Articular chondrocyte of knee joint (primary cell): ENCODE data around the gene KRR1. TPM values are rescaled to one million over a fixed set of nuclear protein-coding genes. Genes with fewer than 3 reads are reported as not detected.

ENCODE experiments used
- total RNA-seq: library from RNA; depleted of rRNA; stranded (reverse); fragments of >200 nt; gene quantifications from 2 replicates; pipeline ENCODE4 v1.2.3, GENCODE V29; 2012

Gene KRR1
- total RNA-seq, result 44.3 and 58.5 TPM in 2 replicates

DNA sequence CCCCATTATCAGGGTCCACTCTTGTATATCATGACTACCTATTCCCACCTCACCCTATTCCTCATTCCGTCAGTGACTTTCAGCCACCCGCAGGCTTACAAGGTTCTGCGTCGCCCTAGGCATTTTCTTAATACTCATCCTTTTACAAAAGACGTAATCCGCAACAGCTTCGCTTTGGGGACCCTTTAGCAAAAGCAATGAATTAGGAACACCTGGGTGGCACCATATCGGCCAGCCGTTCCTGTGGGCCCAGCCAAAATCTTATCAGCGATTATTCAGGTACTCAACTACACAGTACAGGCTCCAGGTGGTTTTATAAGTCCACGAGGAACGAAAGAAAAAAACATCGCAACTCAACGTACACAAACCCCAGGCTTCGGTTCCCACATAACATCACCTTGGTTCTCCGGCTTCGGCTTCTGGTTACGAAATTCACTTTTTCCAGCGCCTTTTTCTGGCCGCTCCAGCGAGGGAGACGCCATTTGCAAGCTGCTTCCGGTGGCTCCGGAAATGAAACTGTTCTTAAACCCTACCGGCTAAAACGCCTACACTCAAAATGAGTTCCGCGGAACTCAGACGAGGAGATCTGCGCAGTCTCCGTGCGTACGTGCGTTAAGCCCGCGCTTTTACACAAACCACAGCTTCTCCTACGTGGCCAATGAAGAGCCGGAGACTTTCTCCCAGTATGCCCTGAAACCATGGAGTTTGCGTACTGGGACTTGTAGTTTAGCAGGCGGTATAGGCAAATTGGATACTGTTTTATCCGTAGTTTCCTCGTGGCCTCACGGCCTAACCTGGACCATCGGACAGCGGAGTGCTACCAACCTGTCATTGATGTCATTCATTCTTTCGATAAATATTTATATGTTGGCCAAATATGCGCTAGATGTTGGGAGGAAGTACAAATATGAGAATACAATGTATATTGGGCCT is at the start of gene KRR1:
TSS of gene KRR1 (minus strand) at position 494 of the 933 bp plus-strand sequence. CDS start at position 482, 12 bp downstream.

DNA sequence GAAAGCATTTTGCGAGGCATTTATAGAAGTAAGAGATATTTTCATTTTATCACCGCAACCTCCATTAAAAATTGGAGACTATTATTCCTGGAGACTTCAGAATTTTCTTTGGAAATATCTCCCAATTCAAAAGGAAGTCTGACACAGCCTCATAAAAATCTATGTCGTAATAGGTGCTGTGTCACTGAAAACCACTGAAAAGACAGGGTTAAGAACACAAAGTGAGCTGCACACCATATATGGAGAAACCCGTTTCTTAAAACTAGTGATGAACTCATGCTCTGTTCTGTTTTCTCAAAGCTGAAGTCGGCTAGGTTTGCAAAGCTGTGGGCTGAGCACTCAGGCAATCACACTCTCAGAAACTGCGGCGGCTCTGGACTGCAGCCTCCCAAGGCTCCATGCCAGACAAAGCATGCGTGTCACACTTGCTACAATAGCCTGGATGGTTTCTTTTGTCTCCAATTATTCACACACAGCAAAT is 30.9 kb downstream of the KRR1 start, which contains the start of gene GLIPR1:
TSS of gene GLIPR1 (plus strand) at position 287 of the 481 bp plus-strand sequence. CDS start at position 413, 126 bp downstream.

Other genes with a start within 250 kb of the KRR1 start
- gene CAPS2, start 181.3 kb downstream of the KRR1 start, total RNA-seq, result 7.8 and 8.4 TPM in 2 replicates
- gene GLIPR1L1, start 176.9 kb downstream of the KRR1 start, total RNA-seq, result not detected in 2 replicates
- 0.65 and 0.97 TPM in 2 replicates for gene GLIPR1L2, start 120.5 kb downstream of the KRR1 start, total RNA-seq
- 255 and 301 TPM in 2 replicates for gene GLIPR1, start 30.9 kb downstream of the KRR1 start, total RNA-seq